GM18505 (cell line): ENCODE measurements around the gene POT1.
A peak's percentile ranks its signal among the peaks of the same experiment; 100 is the strongest.

Experiments used
- ATAC-seq: cut with Tn5 transposase; IDR thresholded peaks from one replicate; pipeline ENCODE4 v1.9.1; 2021; ENCODE audit not compliant: unreplicated experiment
- POLR2A ChIP-seq: IDR thresholded peaks from 4 replicates; pipeline ENCODE4 v1.6.1; 2011; ENCODE audit warnings: borderline replicate concordance; ENCODE audit not compliant: insufficient read depth, insufficient read length; ENCODE audit errors: extremely low read depth

POT1 gene

GRCh38 chr7:124881981-124882380 lies 47.6 kb downstream of the POT1 start:
- TF ChIP-seq POLR2A: no peak

GRCh38 chr7:124879771-124880170 lies 49.9 kb downstream of the POT1 start:
- no peak for ATAC-seq
- TF ChIP-seq POLR2A: no peak

More at GRCh38 chr7:124881981-124882380, 47.6 kb downstream of the POT1 start:
- ATAC-seq: no peak

GRCh38 chr7:124879103-124879502 lies 50.5 kb downstream of the POT1 start:
- no peak for ATAC-seq
- TF ChIP-seq POLR2A: no peak

DNA sequence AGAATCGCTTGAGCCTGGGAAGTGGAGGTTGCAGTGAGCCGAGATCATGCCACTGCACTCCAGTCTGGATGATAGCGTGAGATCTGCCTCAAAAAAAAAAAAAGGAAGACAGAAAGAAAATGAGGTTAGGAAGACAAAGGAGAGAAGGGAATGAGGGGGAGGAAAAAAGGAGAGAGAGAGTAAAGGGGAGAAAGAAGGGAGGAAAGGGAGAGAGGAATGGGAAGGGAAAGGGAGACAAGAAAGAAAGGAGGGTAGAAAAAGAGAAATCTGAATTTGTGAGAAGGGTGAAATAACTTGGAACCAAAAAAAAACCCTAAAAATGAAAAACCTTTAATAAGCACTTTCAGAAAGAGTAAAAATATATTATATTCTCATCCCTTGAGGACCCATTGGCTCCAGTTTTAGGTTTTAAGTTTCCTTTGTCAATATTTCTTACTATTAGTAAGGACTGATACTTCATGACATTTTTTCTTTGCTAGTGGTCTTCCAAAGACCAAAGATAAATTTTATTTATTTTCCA lies 54.9 kb downstream of the POT1 start:
- no peak for ATAC-seq
- no peak for TF ChIP-seq POLR2A

GRCh38 chr7:124857672-124858235 lies 71.9 kb downstream of the POT1 start:
- ATAC-seq: no peak
- TF ChIP-seq POLR2A: no peak

GRCh38 chr7:124856299-124856888 lies 73.2 kb downstream of the POT1 start:
- no peak for TF ChIP-seq POLR2A
- ATAC-seq: peak; percentile 76

- TF ChIP-seq POLR2A: no peak
- no peak for ATAC-seq
Measured at GRCh38 chr7:124843336-124843735, 86.3 kb downstream of the POT1 start.

DNA sequence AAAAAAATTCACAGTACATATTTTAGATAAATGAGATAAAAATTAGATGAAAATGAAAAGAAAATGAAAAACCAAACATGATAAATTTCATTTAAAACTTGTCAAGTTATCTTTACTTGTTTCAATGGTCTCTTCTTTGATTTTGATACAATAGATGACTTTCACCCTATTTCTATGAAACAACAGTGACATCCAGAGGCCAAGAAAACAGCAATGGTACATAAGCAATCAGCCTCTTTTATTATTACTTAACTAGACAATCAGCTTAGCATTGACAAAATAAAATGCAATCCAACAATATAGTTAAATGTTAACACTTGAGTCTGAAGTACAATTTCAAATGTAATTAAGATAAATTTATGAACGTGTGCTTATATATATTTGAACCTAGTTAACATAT lies 89.2 kb downstream of the POT1 start:
- no peak for TF ChIP-seq POLR2A
- no peak for ATAC-seq

- no peak for TF ChIP-seq POLR2A
- ATAC-seq: no peak
Measured at GRCh38 chr7:124839687-124840086, 89.9 kb downstream of the POT1 start.

GRCh38 chr7:124836173-124836572 lies 93.5 kb downstream of the POT1 start:
- TF ChIP-seq POLR2A: no peak
- ATAC-seq: no peak

DNA sequence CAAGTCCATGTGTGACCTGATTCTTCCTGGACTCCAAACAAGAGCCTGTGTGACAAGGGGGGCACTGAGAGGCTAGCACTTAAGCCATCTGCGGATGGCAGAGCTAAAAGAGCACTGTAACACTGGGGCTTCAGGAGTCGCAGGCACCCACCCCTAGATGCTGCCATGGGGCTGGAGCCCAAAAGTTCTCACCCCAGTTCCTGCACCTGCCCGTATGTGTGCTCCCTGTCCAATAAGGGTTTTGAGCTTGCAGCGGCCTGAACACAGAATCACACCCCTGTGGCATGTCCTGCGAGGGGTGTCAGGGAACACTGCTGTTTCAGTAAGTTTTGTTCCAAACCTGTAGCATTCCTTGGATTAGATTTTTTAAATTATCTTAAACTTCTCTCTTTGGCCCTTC lies 110.8 kb downstream of the POT1 start:
- TF ChIP-seq POLR2A: no peak
- no peak for ATAC-seq

- ATAC-seq: no peak
- TF ChIP-seq POLR2A: no peak
Measured at GRCh38 chr7:124813994-124814798, 115.4 kb downstream of the POT1 start.

GRCh38 chr7:124812764-124813163 lies 116.9 kb downstream of the POT1 start:
- no peak for ATAC-seq
- TF ChIP-seq POLR2A: no peak

GRCh38 chr7:124811341-124811740 lies 118.3 kb downstream of the POT1 start:
- ATAC-seq: no peak
- TF ChIP-seq POLR2A: no peak
